K562 (cell line): ENCODE data around the gene BBC3. TPM values are rescaled to one million over a fixed set of nuclear protein-coding genes. Genes with fewer than 3 reads are reported as not detected.

ENCODE experiments used
- ATF4 ChIP-seq: fragments of 450-650 bp; formaldehyde crosslinking; IDR thresholded peaks from 2 replicates; pipeline ENCODE4 v1.4.0; 2022; ENCODE audit warnings: mild to moderate bottlenecking, moderate library complexity
- BRD4 ChIP-seq: fragments of 200-600 bp; sonication (generic); IDR thresholded peaks from 2 replicates; pipeline ENCODE4 v1.6.1; 2017; ENCODE audit warnings: inconsistent platforms
- CEBPB ChIP-seq: fragments of 450-650 bp; IDR thresholded peaks from 2 replicates; pipeline ENCODE4 v1.6.1; 2016; ENCODE audit warnings: missing genetic modification characterization, missing compliant biosample characterization
- CSDE1 ChIP-seq, 2 experiments: fragments of 450-650 bp; IDR thresholded peaks; 2 replicates each; pipeline ENCODE4 v1.6.1; 2016; ENCODE audit warnings: mild to moderate bottlenecking in 1 of 2
- CXXC5 ChIP-seq: fragments of 250-450 bp; sonication (Bioruptor Pico); IDR thresholded peaks from 2 replicates; pipeline ENCODE4 v1.8.0; 2022; ENCODE audit warnings: inconsistent platforms, mild to moderate bottlenecking, moderate library complexity
- HNRNPK ChIP-seq: fragments of 200-400 bp; formaldehyde crosslinking; IDR thresholded peaks from one replicate; pipeline ENCODE4 v1.6.1; 2018; ENCODE audit warnings: mild to moderate bottlenecking, low read depth, low read length; ENCODE audit not compliant: poor library complexity, severe bottlenecking
- HSF4 ChIP-seq: fragments of 250-450 bp; sonication (Bioruptor Pico); IDR thresholded peaks from 2 replicates; pipeline ENCODE4 v2.1.2; 2022; ENCODE audit warnings: mild to moderate bottlenecking, moderate library complexity, borderline replicate concordance
- LCOR ChIP-seq: sonication (generic); formaldehyde crosslinking; IDR thresholded peaks from 2 replicates; pipeline ENCODE4 v1.8.0; 2022; ENCODE audit warnings: mild to moderate bottlenecking, missing genetic modification reagents
- MCM3 ChIP-seq: fragments of 450-650 bp; IDR thresholded peaks from 2 replicates; pipeline ENCODE4 v1.6.1; 2016
- MTA1 ChIP-seq: fragments of 450-650 bp; IDR thresholded peaks from 2 replicates; pipeline ENCODE4 v1.6.1; 2017; ENCODE audit warnings: borderline replicate concordance
- NR2F6 ChIP-seq: fragments of 450-650 bp; formaldehyde crosslinking; IDR thresholded peaks from 2 replicates; pipeline ENCODE4 v1.4.0; 2020; ENCODE audit warnings: mild to moderate bottlenecking
- PHTF2 ChIP-seq: fragments of 250-450 bp; sonication (Bioruptor Pico); IDR thresholded peaks from 2 replicates; pipeline ENCODE4 v1.5.0; 2021; ENCODE audit warnings: mild to moderate bottlenecking
- POU5F1 ChIP-seq: fragments of 150-350 bp; IDR thresholded peaks from 2 replicates; pipeline ENCODE4 v1.6.1; 2014; ENCODE audit warnings: borderline replicate concordance, low read length, low read depth, mild to moderate bottlenecking; ENCODE audit not compliant: partially characterized antibody
- PRDM10 ChIP-seq: fragments of 450-650 bp; IDR thresholded peaks from 2 replicates; pipeline ENCODE4 v1.6.1; 2018; ENCODE audit not compliant: partially characterized antibody
- PYGO2 ChIP-seq: fragments of 450-650 bp; IDR thresholded peaks from 2 replicates; pipeline ENCODE4 v1.6.1; 2016; ENCODE audit warnings: mild to moderate bottlenecking, missing genetic modification characterization, moderate library complexity, missing compliant biosample characterization
- SMAD1 ChIP-seq: fragments of 150-350 bp; IDR thresholded peaks from 2 replicates; pipeline ENCODE4 v1.6.1; 2014; ENCODE audit warnings: low read length, low read depth; ENCODE audit not compliant: partially characterized antibody
- SNIP1 ChIP-seq: fragments of 450-650 bp; IDR thresholded peaks from 2 replicates; pipeline ENCODE4 v1.7.1; 2017; ENCODE audit warnings: low read depth, mild to moderate bottlenecking
- ZNF184 ChIP-seq: sonication (generic); formaldehyde crosslinking; IDR thresholded peaks from 2 replicates; pipeline ENCODE4 v1.5.0; 2020; ENCODE audit warnings: missing genetic modification reagents
- ZNF23 ChIP-seq: fragments of 250-450 bp; sonication (Bioruptor Pico); IDR thresholded peaks from 2 replicates; pipeline ENCODE4 v1.4.0; 2020; ENCODE audit warnings: mild to moderate bottlenecking
- ZNF398 ChIP-seq: fragments of 250-450 bp; sonication (Bioruptor Pico); IDR thresholded peaks from 2 replicates; pipeline ENCODE4 v1.8.0; 2021; ENCODE audit warnings: moderate library complexity, mild to moderate bottlenecking, inconsistent platforms
- ZNF511 ChIP-seq: sonication (generic); formaldehyde crosslinking; IDR thresholded peaks from 2 replicates; pipeline ENCODE4 v1.8.0; 2022; ENCODE audit warnings: mild to moderate bottlenecking, missing genetic modification reagents
- ZNF586 ChIP-seq: fragments of 450-650 bp; formaldehyde crosslinking; conservative IDR thresholded peaks from 2 replicates; pipeline ENCODE4 v1.4.0; 2020; ENCODE audit warnings: mild to moderate bottlenecking, moderate library complexity
- ZNF695 ChIP-seq: fragments of 450-650 bp; formaldehyde crosslinking; IDR thresholded peaks from 2 replicates; pipeline ENCODE4 v1.4.0; 2020; ENCODE audit warnings: mild to moderate bottlenecking, moderate library complexity
- polyA plus RNA-seq, 8 experiments: library from polyadenylated mRNA; depleted of rRNA in 4 of 8; stranded (reverse) in 5 of 8; unstranded in 3 of 8; fragments of >200 nt; fragmentation: Nextera tagmentation in 2 of 8; fragmentation: Illumina TruSeq in 1 of 8; extraction: Ambion mirVana in 2 of 8; extraction: Trizol in 1 of 8; gene quantifications; 2 replicates each; pipeline versions ENCODE4 v1.2.1 to v1.2.3, GENCODE V29; 2011 to 2014; ENCODE audit warnings: inconsistent platforms in 1 of 8, missing spikeins in 1 of 8
- total RNA-seq, 7 experiments: library from RNA; depleted of rRNA in 6 of 7; stranded (reverse); fragments of >200 nt in 6 of 7; fragmentation: Illumina TruSeq in 2 of 7; extraction: Trizol in 2 of 7; gene quantifications; 2 replicates each; pipeline versions ENCODE4 v1.2.1 to v1.2.3, GENCODE V29; 2011 to 2021; ENCODE audit warnings: low replicate concordance in 1 of 7

BBC3 gene
- total and polyA plus RNA-seq, 9 of the 15 experiments (the other 6 are each of a cell fraction or from before 2014, with no cell fraction given) = 0.15 to 30.7 (median 4.8) TPM

GRCh38 chr19:47230054-47230920 is 712 bp downstream of the BBC3 start (continued):
- no peak for TF ChIP-seq MTA1
- TF ChIP-seq CXXC5 = peak; percentile 74; the same call in 1 of the 2 replicates
- no peak for TF ChIP-seq ZNF695 (CRISPR knock-in tag)
- TF ChIP-seq NR2F6 = 0 out of 2 replicates have a peak, but pooled peaks have one; percentile 12
- TF ChIP-seq POU5F1 = no peak
- TF ChIP-seq PYGO2 = no peak
- TF ChIP-seq SMAD1 = peak; percentile 39
- TF ChIP-seq CEBPB (tag) = no peak
- no peak for TF ChIP-seq ZNF511 (CRISPR knock-in tag)
- no peak for TF ChIP-seq SNIP1
- no peak for TF ChIP-seq HSF4 (CRISPR knock-in tag)
- TF ChIP-seq BRD4 = peak; percentile 60; the same call in 1 of the 2 replicates
- no peak for TF ChIP-seq PHTF2 (CRISPR knock-in tag)
- TF ChIP-seq ZNF586 (CRISPR knock-in tag) = no peak
- TF ChIP-seq ZNF23 (CRISPR knock-in tag) = no peak
- no peak for TF ChIP-seq PRDM10
- no peak for TF ChIP-seq CSDE1 (IDR thresholded peaks at IDR 0.05)
- TF ChIP-seq ZNF184 (CRISPR knock-in tag) = no peak
- no peak for TF ChIP-seq MCM3
- no peak for TF ChIP-seq ATF4
- TF ChIP-seq HNRNPK = no peak
- TF ChIP-seq ZNF398 (CRISPR knock-in tag) = no peak
- 0 out of 2 replicates have a peak, but pooled peaks have one; percentile 21 for TF ChIP-seq LCOR (CRISPR knock-in tag)
